PFSK-1 (cell line): ENCODE results near the gene EXD3.

Experiments used
- FOXP2 ChIP-seq: optimal IDR thresholded peaks from 2 replicates; pipeline ENCODE3; 2011; ENCODE audit warnings: borderline replicate concordance, control low read depth, inconsistent platforms; ENCODE audit not compliant: insufficient read depth; ENCODE audit errors: extremely low read length, extremely low read depth
- POLR2AphosphoS5 ChIP-seq: IDR thresholded peaks from 2 replicates; pipeline ENCODE4 v1.6.1; 2012; ENCODE audit warnings: low read depth, mild to moderate bottlenecking, control low read depth, low read length, moderate library complexity
- REST ChIP-seq, 2 experiments: IDR thresholded peaks; 2 replicates each; pipeline versions ENCODE4 v1.6.1 to v1.8.0; 2011 to 2012; ENCODE audit warnings: low read depth in 2 of 2, low read length in 2 of 2, control low read depth in 1 of 2, inconsistent platforms in 1 of 2, mild to moderate bottlenecking in 1 of 2, moderate library complexity in 1 of 2; ENCODE audit not compliant: insufficient read depth in 1 of 2
- SIN3A ChIP-seq: IDR thresholded peaks from 2 replicates; pipeline ENCODE4 v1.6.1; 2012; ENCODE audit warnings: mild to moderate bottlenecking, low read length, moderate library complexity, borderline replicate concordance; ENCODE audit not compliant: insufficient read depth
- TAF1 ChIP-seq: IDR thresholded peaks from 2 replicates; pipeline ENCODE4 v1.6.1; 2012; ENCODE audit warnings: low read length, control low read depth, borderline replicate concordance; ENCODE audit not compliant: insufficient read depth

Gene EXD3

GRCh38 chr9:137293482-137294090 is 129.4 kb downstream of the EXD3 start:
- TF ChIP-seq FOXP2: no peak
- TF ChIP-seq REST (IDR thresholded peaks at IDR 0.05; ENCODE audit: insufficient read depth in 1 of 2, low read depth in 2 of 2, low read length in 2 of 2): no peak
- no peak for TF ChIP-seq TAF1
- TF ChIP-seq SIN3A: no peak
- TF ChIP-seq POLR2AphosphoS5: no peak

GRCh38 chr9:137293094-137293481 is 129.9 kb downstream of the EXD3 start:
- no peak for TF ChIP-seq REST (IDR thresholded peaks at IDR 0.05; ENCODE audit: insufficient read depth in 1 of 2, low read depth in 2 of 2, low read length in 2 of 2)
- TF ChIP-seq SIN3A: no peak
- no peak for TF ChIP-seq POLR2AphosphoS5
- TF ChIP-seq FOXP2: no peak
- no peak for TF ChIP-seq TAF1

GRCh38 chr9:137286975-137287383 is 136.0 kb downstream of the EXD3 start:
- TF ChIP-seq TAF1: no peak
- TF ChIP-seq POLR2AphosphoS5: no peak
- TF ChIP-seq FOXP2: no peak
- no peak for TF ChIP-seq SIN3A
- no peak for TF ChIP-seq REST (IDR thresholded peaks at IDR 0.05; ENCODE audit: insufficient read depth in 1 of 2, low read depth in 2 of 2, low read length in 2 of 2)

GRCh38 chr9:137281345-137282116 is 141.4 kb downstream of the EXD3 start:
- no peak for TF ChIP-seq FOXP2
- TF ChIP-seq POLR2AphosphoS5: no peak
- no peak for TF ChIP-seq REST (IDR thresholded peaks at IDR 0.05; ENCODE audit: insufficient read depth in 1 of 2, low read depth in 2 of 2, low read length in 2 of 2)
- TF ChIP-seq SIN3A: no peak
- no peak for TF ChIP-seq TAF1
